Ishikawa (cell line): Measurements from ENCODE around the gene ZNF609.

Experiments used
- CEBPB ChIP-seq: IDR thresholded peaks from 2 replicates; pipeline ENCODE4 v1.6.1; 2012
- EGR1 ChIP-seq: IDR thresholded peaks from 2 replicates; pipeline ENCODE4 v1.6.1; 2012
- FOXM1 ChIP-seq: IDR thresholded peaks from 2 replicates; pipeline ENCODE4 v1.6.1; 2012; ENCODE audit warnings: low read depth, borderline replicate concordance
- YY1 ChIP-seq: IDR thresholded peaks from 2 replicates; pipeline ENCODE4 v1.6.1; 2012; ENCODE audit warnings: low read depth

- TF ChIP-seq CEBPB (no peak), EGR1 (no peak), FOXM1 (no peak), YY1 (no peak)
These were observed 259.8 kb downstream of the ZNF609 start for GRCh38 chr15:64720188-64720587.
